ENCODE measurements around the gene CPD. TPM values are rescaled to one million over a fixed set of nuclear protein-coding genes. Genes with fewer than 3 reads are reported as not detected.

CPD gene
- total and polyA plus RNA-seq, 9 of the 15 experiments (the other 6 are each of a cell fraction or from before 2014, with no cell fraction given): 4.5 to 24.4 (median 20.4) TPM

GRCh38 chr17:30340801-30341356 lies 37.8 kb upstream of the CPD start (continued):
- TF ChIP-seq SRF (CRISPR knock-in tag; IDR thresholded peaks at IDR 0.05): no peak
- TF ChIP-seq ZNF551 (CRISPR knock-in tag; IDR thresholded peaks at IDR 0.05): no peak

DNA sequence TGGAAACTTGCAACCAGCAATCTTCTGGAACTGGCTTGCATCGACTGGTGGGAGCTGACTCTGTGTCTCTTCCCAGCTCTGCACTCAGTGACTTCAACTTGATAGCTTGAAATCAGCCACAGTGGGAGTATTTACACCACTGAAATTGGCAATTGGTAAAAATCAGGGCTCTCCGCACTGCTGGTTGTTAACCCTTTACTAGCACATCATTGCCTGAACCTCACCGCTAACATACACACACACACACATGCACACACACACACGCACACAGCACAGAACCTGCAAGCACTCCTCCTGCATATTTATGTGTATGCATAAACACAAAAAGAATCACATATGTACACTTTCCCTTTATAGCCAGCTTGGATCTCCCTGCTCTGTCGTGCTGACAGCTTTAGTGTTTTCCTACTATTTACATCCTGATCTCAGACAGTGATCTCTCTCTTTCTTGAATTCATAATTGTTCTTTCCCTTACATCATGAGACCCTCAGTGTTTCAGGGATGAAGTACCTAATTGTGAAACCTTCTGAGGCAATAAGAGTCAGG lies 37.0 kb upstream of the CPD start:
- DNase-seq (ENCODE audit: extremely low read depth in 1 of 4, low spot score in 3 of 4): no peak
- Histone ChIP-seq H3K9me3 (replicated peaks; ENCODE audit: control insufficient read depth, insufficient read depth, low read depth, low read length) (no peaks in the 10 kb centered on the region), H3K9me1 (ENCODE audit: control insufficient read depth, insufficient read depth, low read length) (no peaks in the 10 kb centered on the region), H2AFZ (ENCODE audit: low read depth, low read length) (0 out of 2 replicates have a peak overlapping the region, but pooled peaks have one; percentile 30), H3K36me3 (ENCODE audit: control insufficient read depth, insufficient read depth, low read length) (no peaks in the 10 kb centered on the region), H4K20me1 (replicated peaks; ENCODE audit: control insufficient read depth, insufficient read depth, low read length) (no peaks in the 10 kb centered on the region), H3K4me2 (ENCODE audit: insufficient read depth, low read length) (no peak overlapping the region), H3K4me1 (replicated peaks in 1 of 2; ENCODE audit: control insufficient read depth in 2 of 2, insufficient read depth in 2 of 2, low read length in 2 of 2) (peaks cover 8 to 33% of the 10 kb centered on the region in 2 experiments; a peak in 4 of 5 replicates), H3K4me3 (no peak overlapping the region), H3K79me2 (ENCODE audit: control insufficient read depth, insufficient read depth, low read length) (no peaks in the 10 kb centered on the region), H3K27me3 (ENCODE audit: control insufficient read depth in 2 of 2, insufficient read depth in 2 of 2, low read length in 2 of 2) (no peaks in the 10 kb centered on the region), H3K9ac (ENCODE audit: insufficient read depth in 1 of 2, low read depth in 2 of 2, low read length in 2 of 2) (no peak overlapping the region), H3K27ac (ENCODE audit: extremely low read depth, low read depth, low read length) (no peak overlapping the region)
- in situ Hi-C loops (cut with MboI): loop anchor here (25.0 kb wide), 1 partner anchor 371 kb away; no protein-coding TSS in a partner anchor
- no peak for ATAC-seq
- intact Hi-C loops (cut with micrococcal nuclease): loop anchor here (5.0 kb wide), 2 partner anchors 136 to 376 kb away; partner anchors contain the start of gene GOSR1
- WGBS (ENCODE audit: insufficient coverage, low coverage, missing lambda C conversion rate): 55% methylated on average over 5 of the region's 5 CpGs
- no peak for TF ChIP-seq ARID1B (IDR thresholded peaks at IDR 0.05)
- no peak for TF ChIP-seq PBX2 (CRISPR knock-in tag; IDR thresholded peaks at IDR 0.05; ENCODE audit: low read depth)
- peak; percentile 30; the same call in 1 of the 2 replicates for TF ChIP-seq PBX2 (tag; conservative IDR thresholded peaks at IDR 0.05; ENCODE audit: low read depth)
- no peak for TF ChIP-seq AFF4 (CRISPR knock-in tag; IDR thresholded peaks at IDR 0.05)
- ChIA-PET CTCF (ENCODE audit: low intra/inter-chr PET ratio) (no interaction called here), POLR2A (interaction anchor here (1.1 to 1.6 kb wide), 2 partner anchors 8 to 16 kb away, joined by 3 to 4 read pairs; no protein-coding TSS in a partner anchor)
- FAIRE-seq: no peak
- no TSS peak for BruUV-seq (replicated peaks)
